ENCODE results near the gene SNCAIP. TPM values are rescaled to one million over a fixed set of nuclear protein-coding genes. Genes with fewer than 3 reads are reported as not detected.

Gene SNCAIP
- total RNA-seq, 4 donors from 2014 or later = 0.88 to 13.0 (median 2.9) TPM

GRCh38 chr5:122501089-122501435 lies 189.0 kb downstream of the SNCAIP start:
- DNase-seq (ENCODE audit: low spot score in 2 of 2) = no peak
- TF ChIP-seq POLR2A (IDR thresholded peaks at IDR 0.05) (no peak), CTCF (IDR thresholded peaks at IDR 0.05) (no peak)
- WGBS, 2 donors = 32 to 42% methylated on average over 2 of the region's 2 CpGs

GRCh38 chr5:122507045-122507444 lies 195.0 kb downstream of the SNCAIP start:
- no peak for DNase-seq (ENCODE audit: low spot score in 2 of 2)
- TF ChIP-seq POLR2A (IDR thresholded peaks at IDR 0.05) (no peak), CTCF (IDR thresholded peaks at IDR 0.05) (no peak)
- H3K4me3 ChIP-seq (ENCODE audit: low read depth, poor library complexity, severe bottlenecking) = no peak overlapping the region
- intact Hi-C loops (cut with DNase I; ENCODE audit: low total_unique reads) = no loop called here
- 45 to 70% methylated on average over 1 of the region's 1 CpG for WGBS, 2 donors

More at GRCh38 chr5:122501089-122501435, 189.0 kb downstream of the SNCAIP start:
- H3K4me3 ChIP-seq (ENCODE audit: low read depth, poor library complexity, severe bottlenecking) = no peak overlapping the region
- intact Hi-C loops (cut with DNase I; ENCODE audit: low total_unique reads) = no loop called here

- no peak overlapping the region for H3K4me3 ChIP-seq (ENCODE audit: low read depth, poor library complexity, severe bottlenecking)
- WGBS, 2 donors = 92% methylated on average over 5 of the region's 5 CpGs
- no peak for DNase-seq (ENCODE audit: low spot score in 2 of 2)
- TF ChIP-seq CTCF (IDR thresholded peaks at IDR 0.05) (no peak), POLR2A (IDR thresholded peaks at IDR 0.05) (no peak)
- intact Hi-C loops (cut with DNase I; ENCODE audit: low total_unique reads) = no loop called here
Observed at GRCh38 chr5:122507581-122507980, 195.5 kb downstream of the SNCAIP start.

- no peak for TF ChIP-seq POLR2A (IDR thresholded peaks at IDR 0.05)
- TF ChIP-seq CTCF (IDR thresholded peaks at IDR 0.05) = no peak
- intact Hi-C loops (cut with DNase I; ENCODE audit: low total_unique reads) = no loop called here
Observed at GRCh38 chr5:122508623-122509022, 196.6 kb downstream of the SNCAIP start.

More at GRCh38 chr5:122508623-122509022, 196.6 kb downstream of the SNCAIP start:
- H3K4me3 ChIP-seq (ENCODE audit: low read depth, poor library complexity, severe bottlenecking) = no peak overlapping the region
- DNase-seq (ENCODE audit: low spot score in 2 of 2) = no peak

Other genes with a start within 250 kb of the SNCAIP start
- gene LOX, start 234.0 kb upstream of the SNCAIP start, total RNA-seq = 10 to 100 TPM in 2 of 4 donors, 1 to 10 TPM in 2; 6.5 to 48.2 (median 12.6) TPM
- gene ZNF474, start 182.7 kb upstream of the SNCAIP start, total RNA-seq = under 1 TPM in 3 of 4 donors, not detected in 1; 0.15 to 0.91 (median 0.68) TPM

Data from lower leg skin (tissue), 4 donors.